Type B pancreatic cell (in vitro differentiated cells): ENCODE data around the gene SH3GL3. TPM values are rescaled to one million over a fixed set of nuclear protein-coding genes. Genes with fewer than 3 reads are reported as not detected.

Experiments
- DNase-seq: peaks from one replicate; pipeline ENCODE4 v3.0.0; 2021; ENCODE audit warnings: mixed read lengths; ENCODE audit not compliant: unreplicated experiment; ENCODE audit errors: extremely low spot score
- H3K27ac Mint-ChIP-seq: 2 replicates; pipeline ENCODE4 v1.8.0; 2021; ENCODE audit warnings: mild to moderate bottlenecking, mixed read lengths
- H3K27me3 Mint-ChIP-seq: 2 replicates; pipeline ENCODE4 v1.8.0; 2021; ENCODE audit warnings: mixed read lengths
- H3K36me3 Mint-ChIP-seq: 2 replicates; pipeline ENCODE4 v1.8.0; 2021; ENCODE audit warnings: mixed read lengths
- H3K4me1 Mint-ChIP-seq: one replicate; pipeline ENCODE4 v1.8.0; 2021; ENCODE audit warnings: mixed read lengths; ENCODE audit not compliant: unreplicated experiment
- H3K4me3 Mint-ChIP-seq: 2 replicates; pipeline ENCODE4 v1.8.0; 2021; ENCODE audit warnings: mild to moderate bottlenecking, mixed read lengths
- H3K9me3 Mint-ChIP-seq: 2 replicates; pipeline ENCODE4 v1.8.0; 2021; ENCODE audit warnings: mixed read lengths
- CTCF ChIP-seq: fragments of 200-600 bp; sonication (generic); conservative IDR thresholded peaks from 2 replicates; pipeline ENCODE4 v1.5.0; 2021; ENCODE audit warnings: antibody characterized with exemption, mild to moderate bottlenecking
- total RNA-seq: library from RNA; stranded (reverse); gene quantifications from 2 replicates; pipeline ENCODE4 v1.2.1, GENCODE V29; 2021; ENCODE audit warnings: low replicate concordance

SH3GL3 gene
- total RNA-seq, 1 donor from 2014 or later, result 10.0 TPM

DNA sequence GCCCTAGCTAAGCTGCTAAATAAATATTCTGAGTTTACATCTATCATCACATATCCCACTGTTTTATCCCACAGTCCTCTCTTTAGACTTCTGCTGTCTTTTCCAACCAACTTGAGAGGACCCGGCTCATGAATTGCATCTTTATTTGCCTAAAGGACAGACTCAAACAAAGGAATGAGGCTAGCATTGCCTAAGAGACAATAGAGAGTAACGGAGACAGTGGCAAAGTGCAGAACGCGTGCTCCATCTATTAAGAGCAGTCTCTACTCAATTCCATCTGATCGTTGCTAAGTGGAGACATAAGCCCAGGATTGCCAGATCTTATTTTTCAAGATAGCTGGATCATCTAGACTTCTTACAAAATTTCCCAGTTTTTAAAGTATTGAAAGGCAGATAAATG is 209.1 kb downstream of the SH3GL3 start:
- no peak for DNase-seq
- Mint-ChIP-seq H3K36me3 (no peaks in the 10 kb centered on the region), H3K4me3 (peak overlapping the region; percentile 6), H3K4me1 (no peaks in the 10 kb centered on the region), H3K9me3 (no peaks in the 10 kb centered on the region), H3K27ac (no peak overlapping the region), H3K27me3 (peaks cover 82% of the 10 kb centered on the region)
- TF ChIP-seq CTCF, result no peak

DNA sequence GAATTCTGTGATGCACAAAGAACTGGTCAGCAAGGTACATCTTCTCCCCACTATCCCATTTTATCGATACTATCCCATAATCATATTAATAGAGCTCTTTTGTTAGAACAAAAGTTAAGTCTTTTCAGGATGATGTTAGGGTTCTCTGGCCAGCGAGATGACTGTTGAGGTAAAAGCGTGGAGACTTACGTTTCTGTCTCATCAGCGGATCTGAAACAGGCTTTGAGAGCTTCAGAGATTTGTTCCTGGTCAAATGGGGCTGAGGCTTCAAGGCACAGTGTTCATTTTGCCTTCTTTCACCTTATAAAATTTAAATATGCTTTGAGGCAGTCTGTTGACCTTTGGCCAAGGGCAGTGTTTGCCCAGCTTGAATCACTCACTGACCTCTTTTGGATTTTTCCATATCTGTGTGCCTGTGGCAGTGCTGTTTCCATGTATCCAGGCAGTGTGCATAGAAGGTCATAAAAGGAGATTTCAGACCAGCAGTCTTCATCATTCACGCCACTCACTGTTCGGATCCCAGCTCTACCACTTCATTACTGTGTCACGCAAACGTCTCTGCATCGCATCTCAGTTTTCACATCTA is 209.9 kb downstream of the SH3GL3 start:
- peaks cover 74% of the 10 kb centered on the region for H3K27me3 Mint-ChIP-seq
- H3K9me3 Mint-ChIP-seq, result no peaks in the 10 kb centered on the region
- H3K27ac Mint-ChIP-seq, result no peak overlapping the region
- no peak overlapping the region for H3K4me3 Mint-ChIP-seq
- H3K4me1 Mint-ChIP-seq, result no peaks in the 10 kb centered on the region
- H3K36me3 Mint-ChIP-seq, result no peaks in the 10 kb centered on the region
- no peak for DNase-seq
- TF ChIP-seq CTCF, result no peak

- Mint-ChIP-seq H3K27ac (no peak overlapping the region), H3K9me3 (no peaks in the 10 kb centered on the region), H3K27me3 (peaks cover 69% of the 10 kb centered on the region), H3K36me3 (no peaks in the 10 kb centered on the region), H3K4me3 (no peak overlapping the region), H3K4me1 (no peaks in the 10 kb centered on the region)
- no peak for DNase-seq
- peak; percentile 54 for TF ChIP-seq CTCF
These were observed 210.4 kb downstream of the SH3GL3 start for GRCh38 chr15:83657549-83657948.

- H3K27me3 Mint-ChIP-seq, result peaks cover 69% of the 10 kb centered on the region
- H3K36me3 Mint-ChIP-seq, result no peaks in the 10 kb centered on the region
- H3K4me3 Mint-ChIP-seq, result no peak overlapping the region
- no peak for DNase-seq
- no peak overlapping the region for H3K27ac Mint-ChIP-seq
- H3K4me1 Mint-ChIP-seq, result no peaks in the 10 kb centered on the region
- no peak for TF ChIP-seq CTCF
- no peaks in the 10 kb centered on the region for H3K9me3 Mint-ChIP-seq
These were observed 211.6 kb downstream of the SH3GL3 start for GRCh38 chr15:83658430-83659416.

- DNase-seq, result no peak
- TF ChIP-seq CTCF, result no peak
- Mint-ChIP-seq H3K4me3 (no peak overlapping the region), H3K36me3 (no peaks in the 10 kb centered on the region), H3K4me1 (no peaks in the 10 kb centered on the region), H3K27me3 (peaks cover 72% of the 10 kb centered on the region), H3K27ac (no peak overlapping the region), H3K9me3 (no peaks in the 10 kb centered on the region)
These were observed 212.3 kb downstream of the SH3GL3 start for GRCh38 chr15:83659417-83659812.
